Fibroblast of mammary gland (primary cell): ENCODE measurements around the gene CLEC2L.

Source experiments
- DNase-seq: peaks from one replicate; pipeline ENCODE4 v3.0.0-alpha.2; 2010; ENCODE audit warnings: low read depth
- H3K4me3 ChIP-seq: 2 replicates; pipeline ENCODE4 v1.5.1; 2011; ENCODE audit warnings: low read depth, mild to moderate bottlenecking, low read length, moderate library complexity; ENCODE audit not compliant: control insufficient read depth
- CTCF ChIP-seq: conservative IDR thresholded peaks from 2 replicates; pipeline ENCODE4 v1.5.1; 2011; ENCODE audit warnings: low read depth, low read length, inconsistent platforms; ENCODE audit not compliant: control insufficient read depth, insufficient read depth

Gene CLEC2L

GRCh38 chr7:139515266-139515665, 8.2 kb upstream of the CLEC2L start:
- TF ChIP-seq CTCF, result no peak

GRCh38 chr7:139521439-139521838, 2.0 kb upstream of the CLEC2L start:
- TF ChIP-seq CTCF, result no peak
- no peak for DNase-seq
- no peak overlapping the region for H3K4me3 ChIP-seq

More at GRCh38 chr7:139515266-139515665, 8.2 kb upstream of the CLEC2L start:
- DNase-seq, result no peak
- no peak overlapping the region for H3K4me3 ChIP-seq

DNA sequence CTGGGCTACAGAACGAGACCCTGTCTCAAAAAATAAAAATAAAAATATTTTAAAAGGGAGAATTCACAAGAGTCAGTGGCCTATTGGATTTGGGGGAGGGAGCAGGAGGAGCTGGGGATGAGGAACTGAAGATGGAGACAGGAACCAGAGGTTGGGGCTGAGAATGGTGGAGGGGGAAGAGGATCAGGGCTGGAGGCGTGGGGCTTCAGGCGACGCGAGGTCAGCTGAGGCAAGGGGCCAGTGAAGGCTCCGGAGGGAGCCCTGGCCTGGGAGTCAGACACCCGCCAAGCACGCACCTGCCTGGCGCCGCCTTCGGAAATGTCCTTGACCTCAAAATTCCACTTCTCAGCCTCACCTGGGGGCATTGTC, 671 bp upstream of the CLEC2L start:
- DNase-seq, result no peak
- no peak overlapping the region for H3K4me3 ChIP-seq
- TF ChIP-seq CTCF, result no peak

GRCh38 chr7:139523968-139524815, 707 bp downstream of the CLEC2L start:
- DNase-seq, result no peak
- H3K4me3 ChIP-seq, result no peak overlapping the region
- no peak for TF ChIP-seq CTCF

- no peak for DNase-seq
- no peak overlapping the region for H3K4me3 ChIP-seq
- TF ChIP-seq CTCF, result no peak
Measured at GRCh38 chr7:139525239-139525638, 1.8 kb downstream of the CLEC2L start.

DNA sequence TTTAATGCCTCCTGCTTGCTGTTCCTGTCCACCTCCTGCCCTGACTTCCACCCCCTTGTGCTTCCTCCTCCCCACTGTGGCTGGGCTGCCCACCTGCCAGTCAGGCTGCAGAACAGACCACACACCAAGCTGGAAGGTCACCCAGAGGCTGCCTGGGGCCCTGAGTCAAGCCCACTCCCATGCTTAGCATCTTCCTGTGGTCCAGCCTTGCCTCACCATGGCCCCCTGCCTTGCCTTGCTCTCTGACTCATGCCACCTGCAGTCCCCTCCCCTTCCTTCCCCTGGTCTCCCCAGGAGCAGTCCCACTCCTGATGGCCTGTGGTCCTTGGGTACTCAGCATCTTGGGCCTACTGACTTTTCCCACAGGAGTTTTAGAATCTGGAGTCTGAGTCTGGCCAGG, 2.3 kb downstream of the CLEC2L start:
- DNase-seq, result no peak
- H3K4me3 ChIP-seq, result no peak overlapping the region

More for the DNA sequence above, 2.3 kb downstream of the CLEC2L start:
- no peak for TF ChIP-seq CTCF
